ENCODE results near the gene SMIM20.
"Not testable (repeated sequence)": the region's sequence is repeated elsewhere in the genome, so short reads cannot be mapped to it uniquely, and the experiment has no call there.

The SMIM20 gene

GRCh38 chr4:25890571-25891485 is 23.2 kb upstream of the SMIM20 start:
- no peak for DNase-seq (ENCODE audit: low spot score)

GRCh38 chr4:25892796-25893195 is 21.2 kb upstream of the SMIM20 start:
- no peak for DNase-seq (ENCODE audit: low spot score)

- DNase-seq (ENCODE audit: low spot score): no peak
These were observed 17.1 kb upstream of the SMIM20 start for GRCh38 chr4:25896776-25897539.

GRCh38 chr4:25900310-25900709 is 13.7 kb upstream of the SMIM20 start:
- DNase-seq (ENCODE audit: low spot score): no peak

DNA sequence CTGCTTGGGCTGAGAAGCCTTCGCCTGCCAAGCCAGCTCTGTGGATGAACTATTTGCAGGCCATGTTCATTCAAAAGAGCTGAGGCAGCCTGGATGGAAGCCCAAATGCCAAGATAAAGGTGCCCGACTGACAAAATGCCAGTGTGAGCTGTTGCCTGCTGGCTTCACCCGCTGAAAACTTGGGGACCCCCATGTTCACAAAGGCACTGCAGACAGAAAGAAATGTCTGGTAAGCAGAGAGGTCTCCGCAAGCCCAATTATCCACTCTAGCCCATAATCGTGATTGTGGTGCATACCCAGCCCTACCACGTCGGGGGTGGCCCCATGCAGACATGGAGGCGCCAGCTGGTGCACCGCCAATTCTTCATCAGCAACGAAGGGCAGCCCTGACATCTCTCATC is 13.0 kb upstream of the SMIM20 start:
- DNase-seq (ENCODE audit: low spot score): no peak

DNA sequence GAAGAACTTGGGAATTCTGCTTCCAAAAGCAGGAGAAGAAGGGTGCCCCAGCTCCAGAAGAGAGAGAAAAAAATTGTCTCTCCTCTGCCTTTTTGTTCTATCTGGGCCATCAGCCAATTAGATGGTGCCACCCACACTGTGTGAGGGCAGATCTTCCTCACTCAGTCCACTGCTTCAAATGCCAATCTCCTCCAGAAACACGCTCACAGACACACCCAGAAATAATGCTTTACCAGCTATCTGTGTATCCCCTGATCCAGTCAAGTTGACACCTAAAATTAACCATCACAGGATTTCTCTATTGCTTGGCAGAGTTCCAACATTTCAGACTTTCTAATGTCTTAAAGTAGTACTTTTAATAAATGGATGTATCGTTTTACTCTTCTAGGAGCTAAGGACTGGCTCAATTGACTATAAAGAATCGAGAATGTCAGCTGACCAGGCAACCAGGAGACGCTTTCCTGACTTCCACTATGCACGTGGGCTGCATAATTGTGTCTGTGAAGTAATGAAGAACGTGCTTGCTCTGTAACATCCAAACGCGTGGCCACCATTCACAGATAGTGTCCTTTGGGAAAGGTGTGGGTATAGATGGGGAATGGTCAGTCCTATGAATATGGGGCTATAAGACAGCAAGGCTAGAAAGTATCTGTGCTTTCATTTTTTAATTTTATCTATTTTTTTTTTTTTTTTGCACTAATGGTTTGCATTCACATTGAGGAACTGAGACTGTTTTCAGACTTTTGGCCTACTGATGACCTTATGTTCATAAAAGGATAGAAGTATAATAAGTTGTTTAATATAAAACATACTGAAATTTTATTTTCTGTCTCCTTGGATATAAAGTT is 9.9 kb upstream of the SMIM20 start:
- no peak for DNase-seq (ENCODE audit: low spot score)

DNA sequence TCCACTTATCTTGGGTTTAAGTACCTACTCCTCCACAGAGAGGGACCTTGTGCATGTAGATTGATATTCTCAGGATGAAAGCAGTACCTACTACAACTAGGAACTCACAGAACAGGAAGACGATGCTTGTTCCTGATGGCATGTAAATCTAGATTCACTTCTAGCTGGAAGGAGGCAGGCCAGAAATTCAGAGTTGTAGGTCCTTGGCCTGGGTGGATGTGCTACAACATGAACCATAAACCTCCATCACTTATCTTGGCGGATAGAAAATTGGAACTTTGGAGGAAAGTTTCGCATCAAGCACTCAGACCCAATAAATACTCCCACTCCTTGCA is 9.3 kb upstream of the SMIM20 start:
- DNase-seq (ENCODE audit: low spot score): no peak

DNA sequence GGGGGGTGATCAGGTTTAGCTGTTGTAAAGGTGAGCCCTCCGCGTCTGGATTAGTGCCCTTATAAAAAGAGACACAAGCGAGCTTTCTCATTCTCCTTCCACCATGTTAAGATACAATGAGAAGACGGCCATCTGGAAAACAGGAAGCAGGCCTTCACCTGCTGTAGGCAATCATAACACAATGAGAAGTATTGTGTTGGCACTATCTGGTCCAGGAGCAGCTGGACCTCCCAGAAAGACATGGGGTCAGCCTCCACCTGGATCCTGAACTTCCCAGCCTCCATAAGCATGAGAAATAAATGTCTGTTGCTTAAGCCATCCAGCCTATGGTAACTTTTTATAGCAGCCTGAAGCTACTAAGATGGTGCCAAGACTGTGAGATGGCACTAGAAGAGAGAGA is 8.6 kb upstream of the SMIM20 start:
- no peak for DNase-seq (ENCODE audit: low spot score)

DNA sequence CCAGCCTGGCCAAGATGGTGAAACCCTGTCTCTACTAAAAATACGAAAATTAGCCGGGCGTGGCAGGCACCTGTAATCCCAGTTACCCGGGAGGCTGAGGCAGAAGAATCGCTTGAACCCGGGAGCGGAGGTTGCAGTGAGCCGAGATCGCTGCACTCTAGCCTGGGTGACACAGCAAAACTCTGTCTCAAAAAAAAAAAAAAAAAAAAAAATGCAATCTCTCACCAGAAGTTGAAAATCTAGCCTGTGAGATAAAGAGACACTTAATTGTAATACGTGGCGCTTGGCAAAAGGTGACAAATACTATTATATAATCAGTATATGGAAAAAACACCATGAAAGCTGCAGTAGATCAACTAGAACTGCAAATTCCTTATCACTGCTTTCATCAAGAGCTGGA is 7.9 kb upstream of the SMIM20 start:
- DNase-seq (ENCODE audit: low spot score): not testable (repeated sequence)

GRCh38 chr4:25908491-25908901 is 5.5 kb upstream of the SMIM20 start:
- DNase-seq (ENCODE audit: low spot score): peak; percentile 84

GRCh38 chr4:25911356-25911755 is 2.7 kb upstream of the SMIM20 start:
- DNase-seq (ENCODE audit: low spot score): no peak

- peak; percentile 25 for DNase-seq (ENCODE audit: low spot score)
These were observed 767 bp upstream of the SMIM20 start for GRCh38 chr4:25913056-25913850.

DNA sequence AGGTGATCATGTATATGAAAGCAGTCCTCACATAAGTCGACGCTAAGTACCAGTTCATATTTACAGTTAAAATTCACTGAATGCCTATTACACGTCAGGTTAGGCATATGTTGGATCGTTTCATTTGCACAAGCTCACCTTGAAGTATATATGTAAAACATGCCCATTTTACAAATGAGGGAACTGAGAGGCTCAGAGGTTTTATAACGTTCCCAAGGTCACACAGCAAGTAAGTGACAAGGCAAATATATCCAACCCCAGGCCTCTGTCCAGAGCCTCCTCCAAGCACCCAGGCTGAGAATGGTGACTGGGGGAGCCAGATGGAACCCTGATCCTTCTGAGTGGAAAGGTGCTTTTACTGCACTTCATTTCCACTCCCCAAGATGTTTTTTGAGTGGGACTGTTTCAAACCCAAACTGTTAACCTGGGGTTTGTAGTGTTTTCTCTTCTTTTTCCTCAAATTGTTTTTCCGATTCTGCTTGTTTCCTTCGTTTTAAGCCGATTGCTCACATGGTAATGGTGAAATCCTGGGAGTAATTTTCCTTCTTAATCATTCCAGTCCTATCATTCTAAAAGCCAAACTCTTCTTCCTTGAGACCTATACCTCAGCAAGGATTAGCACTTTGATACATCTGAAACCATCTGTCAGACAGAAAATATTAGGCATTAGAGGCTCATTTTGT is 791 bp downstream of the SMIM20 start:
- no peak for DNase-seq (ENCODE audit: low spot score)

GRCh38 chr4:25915353-25915705 is 1.3 kb downstream of the SMIM20 start:
- no peak for DNase-seq (ENCODE audit: low spot score)

DNA sequence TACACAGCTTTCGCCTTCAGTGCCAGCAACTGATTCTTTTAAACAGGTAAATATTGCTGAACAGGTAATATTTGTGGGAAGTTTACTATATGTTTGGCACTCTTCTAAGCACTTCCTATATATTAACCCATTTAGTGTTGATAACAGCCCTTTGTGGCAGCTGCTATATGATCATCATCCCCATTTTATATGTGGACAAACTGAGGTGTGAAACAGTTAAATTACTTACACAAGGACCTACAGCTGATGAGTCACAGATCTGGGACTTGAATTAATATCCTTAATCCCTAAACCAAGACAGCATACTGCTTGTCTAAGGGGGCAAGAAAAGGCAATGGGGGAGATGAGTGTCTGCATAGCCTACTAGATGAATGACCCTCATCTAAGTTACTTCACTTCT is 2.9 kb downstream of the SMIM20 start:
- no peak for DNase-seq (ENCODE audit: low spot score)

DNA sequence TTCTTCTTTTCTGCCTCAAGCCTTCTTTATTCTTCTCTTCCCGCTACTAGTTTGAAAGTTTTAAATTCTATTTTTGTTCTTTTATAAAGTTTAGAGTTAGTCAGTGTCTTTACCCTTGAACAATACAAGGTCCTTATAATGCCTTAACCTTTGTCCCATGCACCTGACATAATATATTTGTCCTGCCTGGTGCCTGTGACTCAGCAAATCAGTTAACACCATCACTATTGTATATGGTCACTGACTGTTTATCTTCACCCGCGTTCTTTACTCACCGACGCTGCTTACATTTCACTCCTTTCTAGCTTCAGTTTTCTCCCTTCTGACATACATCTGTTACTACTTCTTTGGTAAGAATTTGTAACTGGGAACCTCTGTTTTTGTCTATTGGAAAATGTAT is 5.7 kb downstream of the SMIM20 start:
- no peak for DNase-seq (ENCODE audit: low spot score)

DNA sequence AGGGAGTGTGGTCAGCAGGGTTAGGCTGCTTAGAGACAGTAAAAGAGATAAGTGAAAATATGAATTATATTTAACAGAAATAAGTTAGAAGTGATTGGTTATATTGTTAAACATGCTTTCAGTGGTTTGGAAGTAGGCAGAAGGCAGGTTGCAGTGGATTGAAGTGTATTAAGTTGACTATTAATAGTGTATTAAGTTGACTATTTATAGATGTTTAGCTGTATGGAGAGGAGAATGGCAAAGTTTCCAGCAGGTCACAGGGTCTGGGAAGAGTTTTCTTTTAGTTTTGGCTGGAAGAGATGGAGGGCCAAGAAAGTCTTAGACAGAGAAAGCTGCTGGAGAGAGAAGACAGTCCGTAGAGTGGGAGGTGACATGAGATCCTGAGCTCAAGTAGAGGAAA is 7.9 kb downstream of the SMIM20 start:
- DNase-seq (ENCODE audit: low spot score): no peak

- no peak for DNase-seq (ENCODE audit: low spot score)
These were observed 8.9 kb downstream of the SMIM20 start for GRCh38 chr4:25922812-25923369.

GRCh38 chr4:25923745-25924144 is 9.7 kb downstream of the SMIM20 start:
- no peak for DNase-seq (ENCODE audit: low spot score)

DNA sequence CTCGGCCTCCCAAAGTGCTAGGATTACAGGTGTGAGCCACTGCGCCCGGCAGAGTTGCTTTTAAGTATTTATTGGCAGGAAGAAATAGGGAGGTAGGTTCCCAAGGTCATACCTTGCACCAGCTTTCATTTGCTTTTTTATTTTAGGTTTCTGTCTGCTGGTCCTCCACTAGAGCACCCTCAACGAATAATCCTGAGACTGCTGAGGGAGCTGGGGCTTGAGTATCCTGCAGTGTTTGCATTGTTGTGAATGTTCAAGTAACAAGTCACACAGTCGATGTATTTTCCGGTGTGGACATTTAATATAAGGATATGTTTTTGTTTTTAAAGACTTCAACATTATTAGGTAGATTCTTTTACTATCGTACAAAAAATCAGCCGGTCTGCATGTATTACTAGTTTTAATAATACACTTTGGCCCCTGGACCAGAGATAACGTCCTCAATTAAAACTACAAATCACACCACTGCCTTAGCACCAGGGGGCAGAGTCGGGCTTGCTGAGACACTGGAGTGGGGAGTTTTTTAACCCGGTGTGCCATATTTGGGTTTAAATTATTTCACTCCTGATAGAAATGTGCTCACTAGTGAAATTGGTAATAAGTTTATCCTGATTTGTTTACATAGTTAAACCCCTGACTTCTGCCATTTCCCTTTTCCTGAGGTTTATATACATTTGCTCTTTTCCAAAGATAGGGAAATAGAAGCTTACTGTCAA is 11.6 kb downstream of the SMIM20 start:
- DNase-seq (ENCODE audit: low spot score): peak; percentile 67

All from AG08396 (cell line).